ENCODE data around the gene ARID5B. TPM values are rescaled to one million over a fixed set of nuclear protein-coding genes. Genes with fewer than 3 reads are reported as not detected.
A peak's percentile ranks its signal among the peaks of the same experiment; 100 is the strongest.

The ARID5B gene
- total RNA-seq, 4 donors from 2014 or later: 10.5 to 167 (median 29.4) TPM

DNA sequence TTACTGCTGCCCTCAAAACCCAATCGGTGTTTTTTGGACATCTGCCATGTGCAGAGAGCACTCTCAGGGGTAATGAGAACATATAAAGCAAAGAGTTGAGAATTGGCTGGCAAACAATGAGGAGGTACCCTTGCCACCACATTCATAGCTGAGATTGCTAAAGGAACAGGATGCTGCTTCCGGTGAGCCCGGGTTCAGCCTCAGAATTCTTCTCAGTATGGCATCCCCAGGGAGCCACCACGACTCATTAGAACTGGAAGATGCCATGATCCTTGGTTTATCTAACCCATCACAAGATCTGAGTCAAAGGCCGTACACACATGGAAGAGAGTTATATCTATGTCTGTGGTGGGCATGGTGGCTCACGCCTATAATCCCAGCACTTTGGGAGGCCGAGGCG, 174.4 kb downstream of the ARID5B start:
- Histone ChIP-seq H3K9me3 (no peaks in the 10 kb centered on the region), H3K4me3 (no peak overlapping the region), H3K27ac (no peak overlapping the region), H3K27me3 (no peaks in the 10 kb centered on the region), H3K4me1 (peaks cover 0 to 7% (median 4%) of the 10 kb centered on the region in 4 donors), H3K36me3 (peaks cover 0 to 20% (median 0%) of the 10 kb centered on the region in 3 donors)
- no peak for TF ChIP-seq POLR2A (IDR thresholded peaks at IDR 0.05)
- TF ChIP-seq CTCF (IDR thresholded peaks at IDR 0.05): no peak
- no peak for DNase-seq

DNA sequence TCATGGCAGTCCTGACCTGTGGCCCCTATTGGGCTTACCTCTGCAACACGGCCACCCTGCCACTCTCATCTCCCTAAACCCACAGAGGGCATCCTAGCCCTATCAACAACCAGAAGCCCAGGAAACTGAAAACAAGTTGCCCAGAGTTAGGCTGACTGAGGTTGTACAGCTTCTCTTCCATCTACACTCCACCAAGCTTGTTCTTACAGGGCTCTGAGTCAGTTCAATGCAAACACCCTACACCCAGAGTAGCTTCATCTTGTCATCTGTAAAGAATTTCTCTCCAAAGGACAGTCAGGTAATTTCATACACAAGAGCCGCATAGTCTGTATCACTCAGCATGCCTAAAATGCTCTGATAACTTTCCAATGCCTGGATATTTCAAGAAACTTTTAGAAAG, 175.4 kb downstream of the ARID5B start:
- H3K27ac ChIP-seq: peak overlapping the region in 2 of 4 donors; percentile 2 to 19
- no peak for TF ChIP-seq POLR2A (IDR thresholded peaks at IDR 0.05)
- no peak for TF ChIP-seq CTCF (IDR thresholded peaks at IDR 0.05)
- no peak for DNase-seq
- peaks cover 0 to 15% (median 0%) of the 10 kb centered on the region in 3 donors for H3K36me3 ChIP-seq
- no peaks in the 10 kb centered on the region for H3K9me3 ChIP-seq
- H3K27me3 ChIP-seq: no peaks in the 10 kb centered on the region
- H3K4me1 ChIP-seq: peaks cover 0 to 17% (median 7%) of the 10 kb centered on the region in 4 donors
- no peak overlapping the region for H3K4me3 ChIP-seq

DNA sequence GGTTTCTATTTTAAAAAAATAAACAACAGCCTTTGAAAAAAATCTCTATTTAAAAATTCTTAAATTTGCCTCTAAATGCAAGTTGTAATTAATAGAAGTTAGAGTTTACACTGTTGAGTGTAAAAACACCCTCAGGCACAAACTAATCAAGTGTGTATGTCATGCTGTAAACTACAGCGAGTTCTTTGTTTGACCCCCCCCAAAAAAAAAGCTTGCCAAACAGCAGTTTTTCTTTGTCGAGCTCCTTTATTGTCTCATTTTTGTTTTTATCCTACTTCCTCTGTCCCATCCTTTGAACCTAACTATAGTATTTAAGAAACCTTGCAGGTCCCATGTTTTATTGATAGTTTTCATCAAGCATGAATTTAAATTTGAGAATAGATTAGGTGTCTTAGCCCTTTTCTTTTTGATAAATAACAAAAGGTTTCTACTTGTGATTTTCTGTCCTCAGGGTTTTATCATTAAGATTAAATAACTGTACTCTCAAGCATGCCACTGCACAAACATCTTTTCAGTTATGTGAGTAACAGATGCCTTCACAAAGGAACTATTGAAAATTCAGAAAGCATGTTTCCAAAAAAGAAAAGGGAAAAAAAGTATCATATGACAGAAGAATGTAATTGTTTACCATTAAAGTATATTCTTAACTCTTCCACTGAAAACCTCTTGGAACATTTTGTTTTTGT, 176.0 kb downstream of the ARID5B start:
- Histone ChIP-seq H3K4me3 (no peak overlapping the region), H3K4me1 (peaks cover 0 to 23% (median 10%) of the 10 kb centered on the region in 4 donors), H3K36me3 (peaks cover 0 to 15% (median 0%) of the 10 kb centered on the region in 3 donors), H3K27me3 (no peaks in the 10 kb centered on the region), H3K9me3 (no peaks in the 10 kb centered on the region), H3K27ac (peak overlapping the region in 2 of 4 donors; percentile 2 to 14)
- TF ChIP-seq CTCF (IDR thresholded peaks at IDR 0.05): no peak
- TF ChIP-seq POLR2A (IDR thresholded peaks at IDR 0.05): no peak
- no peak for DNase-seq

- Histone ChIP-seq H3K4me1 (peaks cover 0 to 44% (median 18%) of the 10 kb centered on the region in 4 donors), H3K4me3 (no peak overlapping the region), H3K36me3 (peaks cover 0 to 4% (median 0%) of the 10 kb centered on the region in 3 donors), H3K27ac (peak overlapping the region in 2 of 4 donors; percentile 52 to 76), H3K27me3 (no peaks in the 10 kb centered on the region), H3K9me3 (no peaks in the 10 kb centered on the region)
- no peak for TF ChIP-seq POLR2A (IDR thresholded peaks at IDR 0.05)
- peak in 1 of 3 donors; percentile 57 for DNase-seq
These were observed 178.5 kb downstream of the ARID5B start for GRCh38 chr10:62079885-62080559.

GRCh38 chr10:62080905-62081304, 179.4 kb downstream of the ARID5B start:
- DNase-seq: no peak
- TF ChIP-seq CTCF (IDR thresholded peaks at IDR 0.05) (peak in 2 of 6 experiments; percentile 4 to 24), POLR2A (IDR thresholded peaks at IDR 0.05) (no peak)
- peaks cover 0 to 44% (median 18%) of the 10 kb centered on the region in 4 donors for H3K4me1 ChIP-seq
- peaks cover 0 to 4% (median 0%) of the 10 kb centered on the region in 3 donors for H3K36me3 ChIP-seq
- H3K27ac ChIP-seq: peak overlapping the region in 3 of 4 donors; percentile 6 to 76 (median 27)
- H3K27me3 ChIP-seq: no peaks in the 10 kb centered on the region
- H3K9me3 ChIP-seq: no peaks in the 10 kb centered on the region
- no peak overlapping the region for H3K4me3 ChIP-seq

Measured in Peyer's patch (tissue), 4 donors.